Measurements from ENCODE around the gene ZDHHC11.
"Not testable (repeated sequence)": the region's sequence is repeated elsewhere in the genome, so short reads cannot be mapped to it uniquely, and the experiment has no call there.

Gene ZDHHC11

GRCh38 chr5:771841-772546, 78.8 kb downstream of the ZDHHC11 start:
- H3K9ac ChIP-seq (ENCODE audit: low read length); H3K27me3 ChIP-seq (ENCODE audit: control insufficient read depth, insufficient read depth, low read length); H3K4me3 ChIP-seq (ENCODE audit: low read length); H3K4me1 ChIP-seq (ENCODE audit: control insufficient read depth, insufficient read depth, low read length); H3K27ac ChIP-seq (ENCODE audit: low read depth, low read length); H3K36me3 ChIP-seq (ENCODE audit: control insufficient read depth, insufficient read depth, low read length): not testable (repeated sequence)

DNA sequence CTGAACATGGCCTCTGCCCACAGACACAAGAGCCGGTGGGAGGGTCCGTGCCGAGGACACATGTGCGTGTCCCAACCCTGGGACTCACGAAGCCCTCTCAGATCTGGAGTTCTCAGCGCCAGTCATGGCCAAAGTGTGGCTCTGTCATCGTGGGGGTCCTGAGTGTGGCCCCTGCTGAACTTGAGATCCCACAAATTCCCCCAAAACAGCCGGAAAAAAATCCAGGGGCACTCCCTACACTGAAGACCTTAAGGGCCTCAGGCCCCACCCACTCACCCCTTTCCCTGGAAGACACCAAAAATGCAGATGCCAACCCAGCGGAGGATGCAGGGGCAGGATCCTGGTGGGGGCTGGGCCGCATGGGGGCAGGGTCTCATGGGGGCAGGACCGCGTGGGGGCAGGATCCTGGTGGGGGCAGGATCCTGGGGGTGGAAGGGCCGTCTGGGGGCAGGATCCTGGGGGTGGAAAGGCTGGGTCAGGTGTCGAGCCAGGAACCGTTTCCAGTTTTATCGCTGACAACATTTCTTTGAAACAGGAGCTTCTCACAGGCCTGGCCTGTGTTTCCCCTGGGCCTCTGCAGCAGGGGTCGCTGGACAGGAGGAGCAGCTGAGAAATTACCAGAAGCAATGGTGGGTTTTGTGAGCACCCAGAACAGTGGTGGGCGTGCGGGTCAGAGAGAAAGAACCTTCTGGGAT, 79.6 kb downstream of the ZDHHC11 start:
- not testable (repeated sequence) for H3K4me3 ChIP-seq (ENCODE audit: low read length); H3K36me3 ChIP-seq (ENCODE audit: control insufficient read depth, insufficient read depth, low read length); H3K27me3 ChIP-seq (ENCODE audit: control insufficient read depth, insufficient read depth, low read length); H3K9ac ChIP-seq (ENCODE audit: low read length); H3K27ac ChIP-seq (ENCODE audit: low read depth, low read length); H3K4me1 ChIP-seq (ENCODE audit: control insufficient read depth, insufficient read depth, low read length)

GRCh38 chr5:770585-770984, 80.2 kb downstream of the ZDHHC11 start:
- not testable (repeated sequence) for H3K36me3 ChIP-seq (ENCODE audit: control insufficient read depth, insufficient read depth, low read length); H3K9ac ChIP-seq (ENCODE audit: low read length); H3K27ac ChIP-seq (ENCODE audit: low read depth, low read length); H3K4me3 ChIP-seq (ENCODE audit: low read length); H3K27me3 ChIP-seq (ENCODE audit: control insufficient read depth, insufficient read depth, low read length); H3K4me1 ChIP-seq (ENCODE audit: control insufficient read depth, insufficient read depth, low read length)

- not testable (repeated sequence) for H3K27ac ChIP-seq (ENCODE audit: low read depth, low read length); H3K4me1 ChIP-seq (ENCODE audit: control insufficient read depth, insufficient read depth, low read length); H3K27me3 ChIP-seq (ENCODE audit: control insufficient read depth, insufficient read depth, low read length); H3K9ac ChIP-seq (ENCODE audit: low read length); H3K36me3 ChIP-seq (ENCODE audit: control insufficient read depth, insufficient read depth, low read length); H3K4me3 ChIP-seq (ENCODE audit: low read length)
These were observed 81.2 kb downstream of the ZDHHC11 start for GRCh38 chr5:769485-770145.

DNA sequence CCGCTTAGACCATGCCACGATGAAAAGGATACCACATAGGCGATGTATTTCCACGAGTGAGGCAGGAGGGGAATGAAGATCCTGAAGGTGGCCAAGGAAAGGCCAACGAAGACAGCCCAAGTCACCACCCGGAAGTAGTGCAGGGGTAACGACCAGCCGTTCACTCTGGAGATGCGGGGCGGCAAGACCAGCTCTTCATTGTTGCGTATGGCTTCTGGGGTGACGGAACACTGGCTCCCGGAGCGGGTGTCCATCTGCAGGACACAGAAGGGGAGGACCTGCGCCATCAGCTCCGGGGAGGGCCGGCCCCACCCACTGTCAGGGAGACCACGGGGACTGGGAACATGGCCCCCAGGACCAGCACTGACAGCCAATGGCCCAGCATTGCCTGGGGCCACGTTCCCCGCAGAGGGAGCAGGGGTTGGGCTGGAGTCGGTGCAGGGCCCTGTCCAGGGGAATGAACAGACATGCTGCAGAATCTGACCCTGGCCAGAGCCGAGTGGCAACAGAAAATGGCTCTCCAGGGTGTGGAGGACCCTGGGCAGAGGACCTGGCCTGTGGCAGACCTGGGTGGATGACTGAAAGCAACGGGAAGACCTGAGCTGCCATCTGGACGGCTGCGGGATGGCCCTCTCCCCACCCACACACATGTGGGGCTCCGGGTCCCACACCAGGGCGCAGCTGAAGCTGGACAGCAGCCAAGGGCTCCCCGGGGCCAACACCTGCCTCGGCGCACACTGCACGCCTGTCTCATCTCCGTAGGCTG, 83.9 kb downstream of the ZDHHC11 start:
- H3K27me3 ChIP-seq (ENCODE audit: control insufficient read depth, insufficient read depth, low read length): no peaks in the 10 kb centered on the region
- H3K27ac ChIP-seq (ENCODE audit: low read depth, low read length): no peak overlapping the region
- H3K4me1 ChIP-seq (ENCODE audit: control insufficient read depth, insufficient read depth, low read length): no peaks in the 10 kb centered on the region
- H3K36me3 ChIP-seq (ENCODE audit: control insufficient read depth, insufficient read depth, low read length): peaks cover 2% of the 10 kb centered on the region
- H3K9ac ChIP-seq (ENCODE audit: low read length): no peak overlapping the region
- H3K4me3 ChIP-seq (ENCODE audit: low read length): no peak overlapping the region

GRCh38 chr5:765948-766631, 84.7 kb downstream of the ZDHHC11 start:
- no peaks in the 10 kb centered on the region for H3K4me1 ChIP-seq (ENCODE audit: control insufficient read depth, insufficient read depth, low read length)
- H3K27ac ChIP-seq (ENCODE audit: low read depth, low read length): no peak overlapping the region
- no peak overlapping the region for H3K9ac ChIP-seq (ENCODE audit: low read length)
- no peaks in the 10 kb centered on the region for H3K27me3 ChIP-seq (ENCODE audit: control insufficient read depth, insufficient read depth, low read length)
- peaks cover 2% of the 10 kb centered on the region for H3K36me3 ChIP-seq (ENCODE audit: control insufficient read depth, insufficient read depth, low read length)
- no peak overlapping the region for H3K4me3 ChIP-seq (ENCODE audit: low read length)

- no peaks in the 10 kb centered on the region for H3K27me3 ChIP-seq (ENCODE audit: control insufficient read depth, insufficient read depth, low read length)
- H3K36me3 ChIP-seq (ENCODE audit: control insufficient read depth, insufficient read depth, low read length): peaks cover 2% of the 10 kb centered on the region
These were observed 86.6 kb downstream of the ZDHHC11 start for GRCh38 chr5:763998-764781.

DNA sequence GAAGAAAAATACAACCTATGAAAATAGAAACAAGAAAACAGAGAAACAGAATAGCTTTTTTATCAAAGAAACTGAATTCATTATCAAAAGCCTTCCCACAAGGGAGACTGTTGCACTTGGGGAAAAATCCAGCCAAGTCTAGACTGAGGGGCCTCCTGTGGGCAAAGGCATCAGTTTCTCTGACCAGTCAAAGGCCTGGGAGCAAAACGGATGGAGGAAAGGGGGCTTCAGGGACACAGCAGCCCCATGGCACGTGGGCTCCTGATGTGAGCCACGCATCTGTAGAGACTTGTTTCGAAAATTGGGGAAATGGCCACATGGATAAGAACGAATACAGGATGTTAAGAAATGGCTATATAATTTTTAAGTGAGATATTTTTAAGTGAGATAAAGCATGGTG, 87.4 kb downstream of the ZDHHC11 start:
- H3K4me1 ChIP-seq (ENCODE audit: control insufficient read depth, insufficient read depth, low read length): peaks cover 7% of the 10 kb centered on the region
- no peak overlapping the region for H3K27ac ChIP-seq (ENCODE audit: low read depth, low read length)
- H3K9ac ChIP-seq (ENCODE audit: low read length): no peak overlapping the region
- no peaks in the 10 kb centered on the region for H3K27me3 ChIP-seq (ENCODE audit: control insufficient read depth, insufficient read depth, low read length)
- peaks cover 2% of the 10 kb centered on the region for H3K36me3 ChIP-seq (ENCODE audit: control insufficient read depth, insufficient read depth, low read length)
- no peak overlapping the region for H3K4me3 ChIP-seq (ENCODE audit: low read length)

More at GRCh38 chr5:763998-764781, 86.6 kb downstream of the ZDHHC11 start:
- no peak overlapping the region for H3K9ac ChIP-seq (ENCODE audit: low read length)
- no peak overlapping the region for H3K27ac ChIP-seq (ENCODE audit: low read depth, low read length)
- no peak overlapping the region for H3K4me3 ChIP-seq (ENCODE audit: low read length)
- H3K4me1 ChIP-seq (ENCODE audit: control insufficient read depth, insufficient read depth, low read length): peaks cover 3% of the 10 kb centered on the region

GRCh38 chr5:762996-763395, 87.8 kb downstream of the ZDHHC11 start:
- H3K4me1 ChIP-seq (ENCODE audit: control insufficient read depth, insufficient read depth, low read length): peaks cover 11% of the 10 kb centered on the region
- H3K36me3 ChIP-seq (ENCODE audit: control insufficient read depth, insufficient read depth, low read length); H3K9ac ChIP-seq (ENCODE audit: low read length); H3K4me3 ChIP-seq (ENCODE audit: low read length); H3K27ac ChIP-seq (ENCODE audit: low read depth, low read length); H3K27me3 ChIP-seq (ENCODE audit: control insufficient read depth, insufficient read depth, low read length): not testable (repeated sequence)

GRCh38 chr5:761854-762710, 88.7 kb downstream of the ZDHHC11 start:
- Histone ChIP-seq H3K4me3 (ENCODE audit: low read length) (no peak overlapping the region), H3K27me3 (ENCODE audit: control insufficient read depth, insufficient read depth, low read length) (no peaks in the 10 kb centered on the region), H3K36me3 (ENCODE audit: control insufficient read depth, insufficient read depth, low read length) (peaks cover 2% of the 10 kb centered on the region), H3K27ac (ENCODE audit: low read depth, low read length) (no peak overlapping the region), H3K9ac (ENCODE audit: low read length) (no peak overlapping the region), H3K4me1 (ENCODE audit: control insufficient read depth, insufficient read depth, low read length) (peaks cover 20% of the 10 kb centered on the region)

Measured in rectal smooth muscle tissue (tissue), 1 donor.